NCI-H187 (cell line): Measurements from ENCODE around the gene RPS23.
"Not testable (repeated sequence)": the region's sequence is repeated elsewhere in the genome, so short reads cannot be mapped to it uniquely, and the experiment has no call there.

Experiments used
- DNase-seq, 2 experiments: peaks; one replicate each; lab custom pipeline; 2025; lab: John Stamatoyannopoulos, UW

The RPS23 gene

GRCh38 chr5:82290005-82290404 is 11.9 kb upstream of the RPS23 start:
- no peak for DNase-seq

GRCh38 chr5:82287625-82288024 is 9.5 kb upstream of the RPS23 start:
- no peak for DNase-seq

DNA sequence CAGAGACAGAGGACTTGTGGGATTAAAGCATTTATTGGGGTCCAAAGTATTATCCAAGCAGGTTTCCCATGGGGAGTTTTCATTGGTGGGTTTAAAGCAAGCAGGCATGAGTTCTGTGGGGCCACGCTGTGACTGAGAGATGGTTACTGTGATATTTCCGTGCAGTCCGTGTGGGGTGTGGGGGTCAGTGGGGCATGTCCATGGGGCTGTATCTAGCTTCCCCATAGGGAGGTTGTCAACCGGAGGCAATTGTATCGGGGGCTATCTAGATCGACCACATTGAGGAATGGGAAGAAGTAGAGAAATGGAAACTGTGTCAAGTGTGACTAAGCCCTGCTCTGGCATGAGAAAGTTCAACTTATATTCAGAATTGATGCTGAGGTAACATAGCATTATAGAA is 7.1 kb upstream of the RPS23 start:
- no peak for DNase-seq

GRCh38 chr5:82283893-82284292 is 5.7 kb upstream of the RPS23 start:
- no peak for DNase-seq

DNA sequence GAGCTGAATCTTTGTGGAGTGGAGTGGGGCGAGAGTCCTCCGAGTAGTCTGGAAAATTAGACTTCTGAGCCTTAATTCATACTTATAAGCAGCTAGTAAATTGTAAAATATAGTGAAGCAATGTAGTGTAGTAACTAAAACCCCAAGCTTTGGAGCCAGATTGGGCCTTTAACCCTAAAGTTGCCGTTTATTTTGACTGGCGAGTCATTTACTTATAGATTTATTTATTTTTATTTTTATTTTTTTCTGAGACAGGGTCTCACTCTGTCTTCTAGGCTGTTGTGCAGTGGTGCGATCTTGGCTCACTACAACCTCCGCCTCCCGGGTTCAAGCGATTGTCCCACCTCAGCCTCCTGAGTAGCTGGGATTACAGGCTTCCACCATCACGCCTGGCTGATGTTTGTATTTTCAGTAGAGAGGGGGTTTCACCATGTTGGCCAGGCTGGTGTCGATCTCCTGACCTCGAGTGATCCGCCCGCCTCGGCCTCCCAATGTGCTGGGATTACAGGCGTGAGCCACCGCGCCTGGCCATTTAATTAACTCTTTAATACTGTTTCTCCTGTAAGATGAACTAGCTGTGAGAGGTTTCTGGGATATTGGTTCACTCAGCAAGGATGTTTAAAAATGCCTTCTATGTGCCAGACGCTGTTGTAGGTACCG is 687 bp upstream of the RPS23 start:
- DNase-seq, result no peak

GRCh38 chr5:82277613-82277986 is 554 bp downstream of the RPS23 start:
- no peak for DNase-seq

- no peak for DNase-seq
Observed at GRCh38 chr5:82276800-82277612, 1.1 kb downstream of the RPS23 start.

- DNase-seq, result no peak
Observed at GRCh38 chr5:82275216-82275664, 2.9 kb downstream of the RPS23 start.

DNA sequence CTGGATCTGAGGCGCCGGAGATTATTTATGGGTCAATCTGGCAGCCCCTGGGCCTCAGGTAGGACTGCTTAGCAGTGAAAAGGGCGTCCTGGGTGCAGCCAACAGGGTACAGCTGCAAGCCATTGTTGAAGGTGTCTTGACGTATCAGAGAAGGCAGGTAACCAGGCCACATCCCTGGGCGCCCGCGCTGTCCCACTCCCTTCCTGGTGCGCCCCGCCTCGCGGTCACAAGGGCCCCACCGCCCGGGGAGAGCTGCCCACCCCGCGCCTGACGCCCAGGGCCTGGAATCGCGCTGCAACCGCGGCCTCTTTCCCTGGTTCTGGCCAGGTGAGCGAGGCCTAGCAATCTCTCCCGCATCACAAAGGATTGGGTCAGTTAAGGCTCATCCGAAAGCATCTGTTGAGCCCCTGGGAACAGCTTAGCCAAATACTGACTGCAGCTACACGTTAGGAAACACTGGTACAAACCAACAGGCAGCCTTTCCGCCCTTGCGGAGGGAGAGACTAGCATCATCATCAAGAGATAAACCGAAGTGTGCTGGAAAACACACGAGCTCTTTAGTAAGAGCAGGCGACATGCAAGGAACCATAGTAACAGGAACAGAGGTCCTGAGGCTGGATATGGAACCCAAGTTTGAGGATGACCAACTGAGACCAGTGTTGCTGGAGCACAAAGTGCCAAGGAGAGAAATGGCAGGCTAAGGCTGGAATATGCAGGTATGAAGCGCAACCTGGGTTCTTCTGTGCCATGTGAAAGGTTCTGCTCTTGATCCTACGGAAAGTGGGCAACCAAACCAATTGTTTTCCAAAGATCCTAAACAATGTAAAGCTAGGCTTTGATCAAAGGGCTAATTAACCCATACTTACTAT is 3.6 kb downstream of the RPS23 start:
- no peak for DNase-seq

- not testable (repeated sequence) for DNase-seq
Observed at GRCh38 chr5:82273426-82273825, 4.7 kb downstream of the RPS23 start.

DNA sequence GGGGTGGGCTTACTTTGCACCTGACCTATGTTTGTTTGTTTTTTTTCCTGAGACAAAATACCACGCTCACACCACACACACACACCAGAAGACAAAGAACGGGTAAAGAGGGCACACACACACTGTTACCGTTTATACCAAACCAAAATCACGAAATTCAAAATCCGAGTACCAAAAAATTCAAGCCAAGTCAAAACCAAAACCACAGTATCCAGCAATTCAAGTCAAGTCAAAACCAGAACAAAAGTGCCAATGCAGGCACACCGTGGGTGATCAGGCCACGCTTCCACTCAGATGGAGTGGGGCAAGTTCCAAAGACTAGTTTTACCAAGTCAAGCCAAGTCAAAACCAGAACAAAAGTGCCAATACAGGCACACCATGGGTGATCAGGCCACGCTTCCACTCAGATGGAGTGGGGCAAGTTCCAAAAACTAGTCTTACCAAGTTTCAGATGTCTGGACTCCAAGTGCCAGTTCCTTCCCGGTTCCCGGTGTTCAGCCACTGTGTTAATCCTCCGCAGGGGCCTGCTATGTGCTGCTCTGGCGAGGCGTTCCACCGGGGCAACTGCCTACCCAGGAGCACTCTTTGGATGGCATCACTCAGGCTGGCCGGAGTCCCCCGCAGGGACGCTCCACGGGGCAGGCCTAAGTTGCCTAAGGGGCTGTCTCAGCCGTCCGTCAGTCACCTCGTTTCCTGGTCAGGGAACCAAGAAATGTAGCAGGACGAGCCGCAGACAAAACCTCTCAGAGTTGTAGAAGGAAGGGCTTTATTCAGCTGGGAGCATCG is 5.4 kb downstream of the RPS23 start:
- not testable (repeated sequence) for DNase-seq

GRCh38 chr5:82269363-82269762 is 8.8 kb downstream of the RPS23 start:
- not testable (repeated sequence) for DNase-seq

DNA sequence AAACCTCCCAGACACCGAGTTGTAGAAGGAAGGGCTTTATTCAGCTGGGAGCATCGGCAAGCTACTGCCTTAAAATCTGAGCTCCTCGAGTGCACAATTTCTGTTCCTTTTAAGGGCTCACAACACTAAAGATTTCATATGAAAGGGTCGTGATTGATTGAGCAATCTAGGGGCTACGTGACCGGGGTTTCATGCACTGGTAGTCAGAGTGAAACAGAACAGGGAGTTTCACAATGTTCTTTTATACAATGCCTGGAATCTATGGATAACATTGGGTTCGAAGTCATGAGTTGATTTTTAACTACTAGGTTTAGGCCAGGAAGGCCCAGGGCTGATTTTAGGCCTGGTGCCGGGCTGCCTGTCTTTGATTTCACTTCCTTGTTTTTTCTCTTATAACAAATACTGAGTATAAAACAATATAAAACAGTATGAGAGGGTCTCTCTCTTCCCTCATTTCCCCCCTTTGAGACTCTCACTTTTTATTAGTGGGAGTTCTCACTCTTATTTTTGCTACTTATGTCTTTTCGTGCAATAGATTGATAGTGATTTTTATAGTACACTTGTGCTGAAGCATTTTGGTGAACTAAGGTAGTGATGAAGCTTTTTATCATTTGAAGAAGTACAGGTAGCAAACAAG is 10.7 kb downstream of the RPS23 start:
- DNase-seq, result not testable (repeated sequence)

DNA sequence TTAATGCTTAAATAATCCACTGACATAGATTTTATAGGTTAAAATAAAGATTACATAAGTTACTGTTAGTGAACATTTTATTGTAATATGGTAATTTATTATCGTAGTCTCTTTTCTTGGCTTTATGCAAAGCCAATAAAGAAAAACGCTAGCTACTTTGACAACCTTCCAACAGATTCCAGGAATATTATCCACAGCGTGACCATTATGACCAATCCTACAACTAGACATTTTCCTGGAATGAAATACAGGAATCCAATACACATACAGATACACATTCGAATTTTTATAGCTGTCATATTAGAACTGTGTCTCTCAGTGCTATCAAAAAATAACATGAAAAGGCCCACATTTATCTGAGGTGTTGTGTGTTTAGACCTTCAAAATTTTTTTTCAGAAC is 13.1 kb downstream of the RPS23 start:
- no peak for DNase-seq

DNA sequence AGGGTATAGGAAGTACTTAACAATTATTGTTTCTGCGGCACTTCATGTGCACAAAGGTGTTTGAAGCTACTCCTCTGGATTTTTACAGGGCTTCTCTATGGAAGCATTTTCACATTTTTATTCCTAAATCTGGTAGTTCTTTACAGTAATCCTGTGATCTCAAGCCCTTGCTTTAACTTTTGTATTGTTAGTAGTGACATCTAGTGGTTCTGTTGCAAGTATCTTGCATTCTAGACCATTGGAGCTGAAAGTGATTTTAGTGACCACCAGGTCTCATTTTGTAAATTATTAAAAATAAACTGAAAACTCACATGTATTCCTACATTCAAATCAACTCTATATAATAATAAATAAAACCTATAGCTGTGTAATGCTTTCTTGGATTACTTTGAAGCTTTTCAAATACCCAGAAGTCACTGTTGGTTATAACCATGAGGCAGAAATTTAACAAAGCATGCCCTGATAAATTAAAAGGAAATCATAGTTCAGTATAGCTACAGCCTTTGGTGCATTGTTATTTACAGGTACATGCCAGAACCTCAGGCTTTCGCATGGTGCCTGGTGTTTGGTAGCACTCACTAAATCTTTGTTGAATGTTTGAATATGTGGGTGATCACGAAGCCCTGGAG is 18.9 kb downstream of the RPS23 start:
- no peak for DNase-seq

GRCh38 chr5:82257729-82258128 is 20.4 kb downstream of the RPS23 start:
- no peak for DNase-seq

DNA sequence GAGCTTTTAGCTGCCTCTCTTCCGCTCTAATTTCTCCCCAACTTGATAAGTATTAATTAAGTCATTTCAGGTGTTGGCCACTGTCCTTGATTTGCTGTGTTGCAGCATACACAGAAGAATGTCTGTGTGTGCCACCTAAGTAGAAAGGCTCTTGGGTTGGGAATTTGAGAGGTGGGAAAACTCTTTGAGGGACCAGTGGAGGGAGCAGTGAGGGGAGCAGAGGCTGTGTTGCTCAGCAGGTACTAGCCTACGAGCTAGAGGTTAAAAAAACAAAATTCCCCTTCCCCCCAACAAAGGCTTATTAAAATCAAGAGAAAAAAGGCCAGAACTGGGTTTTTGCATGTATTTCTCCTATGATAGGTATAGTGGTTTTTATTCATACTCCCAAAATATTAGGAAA is 20.9 kb downstream of the RPS23 start:
- no peak for DNase-seq

DNA sequence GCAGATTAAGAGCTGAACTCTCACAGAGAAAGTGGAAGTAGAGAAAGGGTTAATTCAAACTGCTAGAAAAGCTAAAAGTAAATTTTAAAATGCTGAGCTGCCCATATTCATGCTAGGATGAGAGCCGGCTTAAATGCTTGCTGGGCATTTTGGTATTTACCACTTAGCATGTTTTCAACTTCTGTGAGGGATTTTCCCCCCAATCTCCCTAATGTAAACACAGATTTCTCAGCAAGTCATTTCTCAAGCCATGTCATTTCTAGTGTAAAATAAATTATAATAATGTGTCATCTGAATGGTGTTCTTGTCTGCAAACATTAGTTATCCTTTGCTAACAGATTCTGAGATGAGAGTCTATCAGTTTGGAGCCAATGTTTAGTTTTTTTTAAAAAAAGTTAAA is 22.3 kb downstream of the RPS23 start:
- no peak for DNase-seq

GRCh38 chr5:82252744-82253143 is 25.4 kb downstream of the RPS23 start:
- no peak for DNase-seq

- no peak for DNase-seq
Observed at GRCh38 chr5:82246960-82247574, 31.1 kb downstream of the RPS23 start.
